Esophagus squamous epithelium (tissue), 5 donors: Measurements from ENCODE around the gene RETREG1. TPM values are rescaled to one million over a fixed set of nuclear protein-coding genes. Genes with fewer than 3 reads are reported as not detected.
A peak's percentile ranks its signal among the peaks of the same experiment; 100 is the strongest.

Experiments
- DNase-seq: peaks from one replicate; lab custom pipeline; 2025; lab: John Stamatoyannopoulos, UW
- H3K27ac ChIP-seq, 4 donors: fragments of 200-600 bp; sonication (generic); one replicate each; pipeline ENCODE4 v1.5.1; 2016 to 2019; ENCODE audit warnings: mild to moderate bottlenecking in 1 of 4
- H3K27me3 ChIP-seq, 4 donors: fragments of 200-600 bp; sonication (generic); 1 replicate in 3 of 4; 2 replicates in 1 of 4; pipeline versions ENCODE4 v1.5.1 to v1.6.0; 2017 to 2021; ENCODE audit warnings: antibody characterized with exemption in 1 of 4
- H3K36me3 ChIP-seq, 3 donors: fragments of 200-600 bp; sonication (generic); one replicate each; pipeline ENCODE4 v1.5.1; 2016 to 2019
- H3K4me1 ChIP-seq, 3 donors: fragments of 200-600 bp; sonication (generic); one replicate each; pipeline ENCODE4 v1.5.1; 2017 to 2019
- H3K4me3 ChIP-seq, 4 donors: fragments of 200-600 bp; sonication (generic); 1 replicate in 3 of 4; 2 replicates in 1 of 4; pipeline ENCODE4 v1.5.1; 2016 to 2019; ENCODE audit warnings: mild to moderate bottlenecking in 2 of 4, moderate library complexity in 1 of 4
- H3K9me3 ChIP-seq, 3 donors: fragments of 200-600 bp; sonication (generic); one replicate each; pipeline ENCODE4 v1.5.1; 2016 to 2019
- CTCF ChIP-seq, 6 experiments: fragments of 450-650 bp in 4 of 6; fragments of 200-600 bp in 2 of 6; sonication (generic) in 2 of 6; IDR thresholded peaks; one replicate each; pipeline ENCODE4 v1.5.1; 2016 to 2019; ENCODE audit warnings: antibody characterized with exemption in 6 of 6, mild to moderate bottlenecking in 4 of 6, moderate library complexity in 4 of 6
- POLR2A ChIP-seq, 4 donors: fragments of 450-650 bp; IDR thresholded peaks; one replicate each; pipeline ENCODE4 v1.6.1; 2017; ENCODE audit warnings: antibody characterized with exemption in 4 of 4, mild to moderate bottlenecking in 4 of 4, moderate library complexity in 3 of 4
- WGBS, 2 donors: methylation state at CpG; one replicate each; pipeline ENCODE4 v1.1.5; 2018; 5-methylcytosine and 5-hydroxymethylcytosine counted together
- intact Hi-C: fragments of 100-400 bp; cut with DNase I; formaldehyde crosslinking; loops from one replicate; pipeline ENCODE4 v1.15.0; 2022
- total RNA-seq, 4 donors: library from RNA; depleted of rRNA; stranded (reverse); fragments of >200 nt; gene quantifications; one replicate each; pipeline ENCODE4 v1.1.0, GENCODE V29; 2016
- donor health status: DM: yes; HTN: yes; CAD: no.

The RETREG1 gene
- total RNA-seq, 4 donors from 2014 or later = 0.68 to 6.1 (median 3.9) TPM

- Histone ChIP-seq H3K4me1 (peaks cover 0 to 27% (median 15%) of the 10 kb centered on the region in 3 donors), H3K27me3 (no peaks in the 10 kb centered on the region), H3K4me3 (no peak overlapping the region), H3K36me3 (no peaks in the 10 kb centered on the region), H3K9me3 (peaks cover 0 to 16% (median 0%) of the 10 kb centered on the region in 3 donors), H3K27ac (no peak overlapping the region)
- WGBS, 2 donors = 84 to 92% methylated on average over 8 of the region's 8 CpGs
- TF ChIP-seq CTCF (IDR thresholded peaks at IDR 0.05) (no peak), POLR2A (IDR thresholded peaks at IDR 0.05) (no peak)
- DNase-seq = no peak
- intact Hi-C loops = no loop called here
Observed at GRCh38 chr5:16490911-16491310, 125.9 kb downstream of the RETREG1 start.

GRCh38 chr5:16489322-16489791 is 127.4 kb downstream of the RETREG1 start:
- Histone ChIP-seq H3K27me3 (no peaks in the 10 kb centered on the region), H3K9me3 (peaks cover 0 to under 1% (median 0%) of the 10 kb centered on the region in 3 donors), H3K36me3 (no peaks in the 10 kb centered on the region), H3K4me3 (no peak overlapping the region), H3K27ac (no peak overlapping the region), H3K4me1 (peaks cover 0 to 27% (median 15%) of the 10 kb centered on the region in 3 donors)
- WGBS, 2 donors = 22 to 35% methylated on average over 1 of the region's 1 CpG
- DNase-seq = no peak
- TF ChIP-seq POLR2A (IDR thresholded peaks at IDR 0.05) (no peak), CTCF (IDR thresholded peaks at IDR 0.05) (peak; percentile 18 to 74 (median 62))
- intact Hi-C loops = no loop called here

GRCh38 chr5:16487456-16487855 is 129.3 kb downstream of the RETREG1 start:
- Histone ChIP-seq H3K4me1 (peaks cover 0 to 21% (median 5%) of the 10 kb centered on the region in 3 donors), H3K4me3 (no peak overlapping the region), H3K9me3 (no peaks in the 10 kb centered on the region), H3K27me3 (no peaks in the 10 kb centered on the region), H3K36me3 (no peaks in the 10 kb centered on the region), H3K27ac (no peak overlapping the region)
- no peak for TF ChIP-seq POLR2A (IDR thresholded peaks at IDR 0.05)
- TF ChIP-seq CTCF (IDR thresholded peaks at IDR 0.05) = no peak
- DNase-seq = no peak
- intact Hi-C loops = no loop called here
- WGBS, 2 donors = 91 to 93% methylated on average over 2 of the region's 2 CpGs

- Histone ChIP-seq H3K9me3 (no peaks in the 10 kb centered on the region), H3K4me3 (no peak overlapping the region), H3K27me3 (no peaks in the 10 kb centered on the region), H3K27ac (no peak overlapping the region), H3K4me1 (peaks cover 0 to 15% (median 3%) of the 10 kb centered on the region in 3 donors), H3K36me3 (no peaks in the 10 kb centered on the region)
- intact Hi-C loops = no loop called here
- no peak for TF ChIP-seq POLR2A (IDR thresholded peaks at IDR 0.05)
- 93 to 94% methylated on average over 3 of the region's 4 CpGs for WGBS, 2 donors
- no peak for DNase-seq
Observed at GRCh38 chr5:16486711-16487111, 130.1 kb downstream of the RETREG1 start.

GRCh38 chr5:16485656-16486055 is 131.1 kb downstream of the RETREG1 start:
- H3K36me3 ChIP-seq = no peaks in the 10 kb centered on the region
- H3K9me3 ChIP-seq = no peaks in the 10 kb centered on the region
- H3K4me3 ChIP-seq = no peak overlapping the region
- DNase-seq = no peak
- intact Hi-C loops = no loop called here
- H3K27me3 ChIP-seq = no peaks in the 10 kb centered on the region
- H3K27ac ChIP-seq = no peak overlapping the region
- H3K4me1 ChIP-seq = peaks cover 0 to 15% (median 3%) of the 10 kb centered on the region in 3 donors
- TF ChIP-seq POLR2A (IDR thresholded peaks at IDR 0.05) (no peak), CTCF (IDR thresholded peaks at IDR 0.05) (no peak)

- intact Hi-C loops = no loop called here
- H3K27ac ChIP-seq = no peak overlapping the region
Observed at GRCh38 chr5:16484081-16484480, 132.7 kb downstream of the RETREG1 start.

More at GRCh38 chr5:16484081-16484480, 132.7 kb downstream of the RETREG1 start:
- Histone ChIP-seq H3K27me3 (no peaks in the 10 kb centered on the region), H3K4me3 (no peak overlapping the region), H3K9me3 (no peaks in the 10 kb centered on the region), H3K36me3 (no peaks in the 10 kb centered on the region), H3K4me1 (peaks cover 0 to 11% (median 3%) of the 10 kb centered on the region in 3 donors)
- TF ChIP-seq POLR2A (IDR thresholded peaks at IDR 0.05) (no peak), CTCF (IDR thresholded peaks at IDR 0.05) (no peak)
- DNase-seq = no peak
- WGBS, 2 donors = 22 to 55% methylated on average over 1 of the region's 1 CpG
